Lung (tissue), 12 donors: Measurements from ENCODE around the gene CSNK1A1L. TPM values are rescaled to one million over a fixed set of nuclear protein-coding genes. Genes with fewer than 3 reads are reported as not detected.

Experiments
- ATAC-seq: fragments of 200-7000 bp; cut with Tn5 transposase; one replicate; pipeline ENCODE4 v1.9.1; 2020; ENCODE audit warnings: moderate number of reproducible peaks; ENCODE audit not compliant: insufficient read depth, low FRiP score
- DNase-seq, 3 donors: peaks; one replicate each; pipeline ENCODE4 v3.0.0-alpha.2; 2013 to 2017
- H3K27ac ChIP-seq, 2 donors: one replicate each; pipeline ENCODE4 v1.5.1; 2013; ENCODE audit warnings: mild to moderate bottlenecking in 2 of 2, moderate library complexity in 2 of 2, control low read depth in 1 of 2, inconsistent platforms in 1 of 2, low read depth in 1 of 2, low read length in 1 of 2
- H3K27me3 ChIP-seq, 3 donors: one replicate each; pipeline ENCODE4 v1.5.1; 2013; ENCODE audit warnings: low read length in 2 of 3; ENCODE audit not compliant: control insufficient read depth in 3 of 3, insufficient read depth in 3 of 3
- H3K36me3 ChIP-seq, 4 donors: one replicate each; pipeline ENCODE4 v1.5.1; 2013; ENCODE audit warnings: low read length in 4 of 4, mild to moderate bottlenecking in 1 of 4, moderate library complexity in 1 of 4; ENCODE audit not compliant: control insufficient read depth in 4 of 4, insufficient read depth in 4 of 4
- H3K4me1 ChIP-seq, 5 donors: one replicate each; pipeline ENCODE4 v1.5.1; 2013; ENCODE audit warnings: low read length in 5 of 5, mild to moderate bottlenecking in 2 of 5, moderate library complexity in 1 of 5; ENCODE audit not compliant: control insufficient read depth in 5 of 5, insufficient read depth in 5 of 5
- H3K4me3 ChIP-seq: one replicate; pipeline ENCODE4 v1.5.1; 2013; ENCODE audit warnings: mild to moderate bottlenecking, control low read depth, moderate library complexity
- H3K9ac ChIP-seq, 2 donors: one replicate each; pipeline ENCODE4 v1.5.1; 2013; ENCODE audit warnings: low read length in 2 of 2, control low read depth in 1 of 2; ENCODE audit not compliant: insufficient read depth in 1 of 2
- H3K9me3 ChIP-seq, 4 donors: one replicate each; pipeline ENCODE4 v1.5.1; 2013; ENCODE audit warnings: low read length in 3 of 4, mild to moderate bottlenecking in 1 of 4, moderate library complexity in 1 of 4; ENCODE audit not compliant: control insufficient read depth in 4 of 4, insufficient read depth in 3 of 4
- WGBS, 2 donors: extraction: QIAGEN DNeasy Blood & Tissue Kit; methylation state at CpG; one replicate each; pipeline ENCODE4 v1.1.7; 2013; 5-methylcytosine and 5-hydroxymethylcytosine counted together
- polyA plus RNA-seq, 2 donors: library from polyadenylated mRNA; stranded (reverse); fragments of 200-250 nt; gene quantifications; one replicate each; pipeline ENCODE4 v1.2.1, GENCODE V29; 2013
- total RNA-seq, 2 donors: library from RNA; depleted of rRNA in 1 of 2; stranded (reverse); fragments of >200 nt in 1 of 2; gene quantifications; one replicate each; pipeline ENCODE4 v1.2.1, GENCODE V29; 2014 to 2021
- TF ChIP-seq, protein P1 (sequence below): IDR thresholded peaks from 2 replicates; pipeline ENCODE4 v1.5.1; 2012; ENCODE audit warnings: mild to moderate bottlenecking; ENCODE audit errors: control extremely low read depth, extremely low read depth
- donor health status: control.
- donor health status: control.
- donor health status: Bipolar disorder and iron deficiency.
- donor health status: healthy.
- donor health status: DM: yes; HTN: yes; CAD: no.

The CSNK1A1L gene
- total and polyA plus RNA-seq, 4 donors: not detected

DNA sequence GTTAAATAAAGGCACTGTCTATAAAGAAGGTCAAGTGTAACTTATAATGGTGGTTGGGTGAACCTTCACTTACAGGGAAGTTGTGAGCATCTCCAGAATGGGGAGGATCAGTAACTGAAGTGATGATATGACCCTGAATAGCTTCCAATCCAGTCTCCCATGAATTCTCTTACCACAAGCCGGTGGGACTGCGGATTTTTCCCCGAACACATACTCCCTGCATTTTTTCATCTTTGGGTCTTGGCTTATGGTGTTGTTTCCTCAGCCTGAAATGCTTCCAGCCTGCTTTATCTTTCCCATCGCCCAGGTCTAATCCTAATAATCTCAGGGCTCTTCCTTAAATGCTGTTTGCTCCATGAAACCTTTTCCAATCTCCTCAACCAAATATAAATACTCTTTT, 2.0 kb upstream of the CSNK1A1L start:
- Histone ChIP-seq H3K27ac (no peak overlapping the region), H3K27me3 (no peaks in the 10 kb centered on the region), H3K9ac (no peak overlapping the region), H3K36me3 (no peaks in the 10 kb centered on the region), H3K9me3 (no peaks in the 10 kb centered on the region), H3K4me1 (peaks cover 0 to 17% (median 0%) of the 10 kb centered on the region in 5 donors), H3K4me3 (no peak overlapping the region)
- TF ChIP-seq, protein P1, sequence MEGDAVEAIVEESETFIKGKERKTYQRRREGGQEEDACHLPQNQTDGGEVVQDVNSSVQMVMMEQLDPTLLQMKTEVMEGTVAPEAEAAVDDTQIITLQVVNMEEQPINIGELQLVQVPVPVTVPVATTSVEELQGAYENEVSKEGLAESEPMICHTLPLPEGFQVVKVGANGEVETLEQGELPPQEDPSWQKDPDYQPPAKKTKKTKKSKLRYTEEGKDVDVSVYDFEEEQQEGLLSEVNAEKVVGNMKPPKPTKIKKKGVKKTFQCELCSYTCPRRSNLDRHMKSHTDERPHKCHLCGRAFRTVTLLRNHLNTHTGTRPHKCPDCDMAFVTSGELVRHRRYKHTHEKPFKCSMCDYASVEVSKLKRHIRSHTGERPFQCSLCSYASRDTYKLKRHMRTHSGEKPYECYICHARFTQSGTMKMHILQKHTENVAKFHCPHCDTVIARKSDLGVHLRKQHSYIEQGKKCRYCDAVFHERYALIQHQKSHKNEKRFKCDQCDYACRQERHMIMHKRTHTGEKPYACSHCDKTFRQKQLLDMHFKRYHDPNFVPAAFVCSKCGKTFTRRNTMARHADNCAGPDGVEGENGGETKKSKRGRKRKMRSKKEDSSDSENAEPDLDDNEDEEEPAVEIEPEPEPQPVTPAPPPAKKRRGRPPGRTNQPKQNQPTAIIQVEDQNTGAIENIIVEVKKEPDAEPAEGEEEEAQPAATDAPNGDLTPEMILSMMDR: no peak
- no peak for DNase-seq
- ATAC-seq: no peak
- WGBS, 2 donors: 85 to 91% methylated on average over 4 of the region's 4 CpGs

DNA sequence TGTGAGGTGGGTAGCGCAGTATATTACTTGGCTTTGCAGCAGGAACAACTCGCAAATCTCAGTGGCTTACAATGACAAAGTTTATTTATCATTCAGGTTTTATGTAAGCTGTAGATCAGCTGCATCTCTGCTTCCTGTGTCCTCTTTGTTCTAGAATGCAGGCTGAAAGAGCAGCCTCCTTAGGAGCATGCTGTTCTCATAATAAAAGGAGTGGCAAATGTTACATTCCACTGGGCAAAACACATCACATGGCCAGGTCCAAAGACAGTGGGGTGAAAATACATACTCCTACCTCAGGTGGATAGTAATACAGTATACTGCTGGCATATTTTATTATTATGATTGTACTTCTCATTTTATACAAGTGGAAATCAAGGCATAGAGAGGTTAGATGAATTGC, 1.2 kb upstream of the CSNK1A1L start:
- Histone ChIP-seq H3K4me1 (peaks cover 0 to 17% (median 0%) of the 10 kb centered on the region in 5 donors), H3K9ac (no peak overlapping the region), H3K36me3 (no peaks in the 10 kb centered on the region), H3K27ac (no peak overlapping the region), H3K4me3 (no peak overlapping the region), H3K27me3 (no peaks in the 10 kb centered on the region), H3K9me3 (no peaks in the 10 kb centered on the region)
- DNase-seq: no peak
- no peak for ATAC-seq
- 72 to 80% methylated on average over 2 of the region's 2 CpGs for WGBS, 2 donors
- TF ChIP-seq, protein P1: no peak

DNA sequence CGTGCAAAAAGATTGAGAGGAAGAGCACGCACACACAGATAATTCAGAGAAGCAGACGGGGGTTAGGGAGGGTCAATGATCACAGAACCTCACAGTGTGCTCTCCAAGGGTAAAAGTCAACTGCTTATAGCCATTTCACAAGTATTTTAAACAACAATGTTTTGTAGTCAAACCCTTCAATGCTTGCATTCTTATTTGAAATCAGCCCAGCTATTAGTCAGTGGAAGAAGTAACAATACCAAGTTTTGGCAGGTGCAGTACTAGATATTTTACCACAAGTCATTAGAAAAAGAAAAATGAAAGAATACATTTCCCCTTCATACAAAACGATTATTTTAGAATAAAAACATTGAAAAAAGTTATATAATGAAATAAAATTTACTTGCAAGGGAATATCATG, 2.6 kb downstream of the CSNK1A1L start:
- no peak overlapping the region for H3K27ac ChIP-seq
- H3K9ac ChIP-seq: no peak overlapping the region
- no peaks in the 10 kb centered on the region for H3K4me1 ChIP-seq
- DNase-seq (no peak), ATAC-seq (no peak)
- TF ChIP-seq, protein P1: no peak
- no peaks in the 10 kb centered on the region for H3K27me3 ChIP-seq
- WGBS, 2 donors: 65 to 69% methylated on average over 4 of the region's 4 CpGs
- no peaks in the 10 kb centered on the region for H3K9me3 ChIP-seq
- no peak overlapping the region for H3K4me3 ChIP-seq
- no peaks in the 10 kb centered on the region for H3K36me3 ChIP-seq

DNA sequence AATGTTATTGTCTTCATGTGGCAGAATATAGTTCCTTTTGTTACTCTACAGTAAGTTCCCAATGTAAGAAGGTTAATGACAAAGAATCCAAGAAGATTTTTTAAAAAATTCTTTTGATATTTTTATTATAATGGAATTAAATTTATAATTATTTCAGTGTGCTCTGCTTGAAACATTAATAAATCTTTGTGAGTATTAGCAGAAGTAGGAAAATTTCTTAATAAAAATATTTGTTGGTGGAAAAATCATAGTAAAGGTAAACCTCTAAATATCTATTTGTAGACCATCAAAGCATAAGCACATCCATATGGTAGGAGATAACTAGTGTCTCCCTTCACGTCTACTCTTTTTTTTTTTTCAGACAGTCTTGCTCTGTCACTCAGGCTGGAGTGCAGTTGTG, 4.3 kb downstream of the CSNK1A1L start:
- WGBS, 2 donors: 45 to 68% methylated on average over 1 of the region's 1 CpG
- H3K27me3 ChIP-seq: no peaks in the 10 kb centered on the region

More for the DNA sequence above, 4.3 kb downstream of the CSNK1A1L start:
- Histone ChIP-seq H3K27ac (no peak overlapping the region), H3K4me3 (no peak overlapping the region), H3K9ac (no peak overlapping the region), H3K36me3 (no peaks in the 10 kb centered on the region), H3K4me1 (no peaks in the 10 kb centered on the region), H3K9me3 (no peaks in the 10 kb centered on the region)
- TF ChIP-seq, protein P1: no peak
- DNase-seq (no peak), ATAC-seq (no peak)
